Endothelial cell of umbilical vein (primary cell): ENCODE results near the gene NKRF.

Source experiments
- EZH2 ChIP-seq: IDR thresholded peaks from 2 replicates; pipeline ENCODE4 v1.6.1; 2012; ENCODE audit warnings: borderline replicate concordance, low read depth, mild to moderate bottlenecking, moderate library complexity, low read length, inconsistent platforms; ENCODE audit not compliant: severe bottlenecking
- GATA2 ChIP-seq: IDR thresholded peaks from 2 replicates; pipeline ENCODE4 v1.7.0; 2011; ENCODE audit warnings: low read depth, mild to moderate bottlenecking, moderate library complexity, mixed read lengths, low read length; ENCODE audit not compliant: insufficient read length, insufficient read depth
- JUN ChIP-seq: IDR thresholded peaks from 2 replicates; pipeline ENCODE4 v1.6.1; 2011; ENCODE audit warnings: borderline replicate concordance, low read depth; ENCODE audit not compliant: insufficient read length, insufficient read depth
- MYC ChIP-seq: IDR thresholded peaks from one replicate; pipeline ENCODE4 v1.6.1; 2011; ENCODE audit warnings: mild to moderate bottlenecking, low read depth, low read length
- POLR2A ChIP-seq: IDR thresholded peaks from 2 replicates; pipeline ENCODE4 v1.6.1; 2012; ENCODE audit warnings: low read depth, mild to moderate bottlenecking, control low read depth, low read length
- POLR2AphosphoS5 ChIP-seq: IDR thresholded peaks from 2 replicates; pipeline ENCODE4 v1.6.1; 2012; ENCODE audit warnings: low read depth, mild to moderate bottlenecking, control low read depth, low read length, moderate library complexity; ENCODE audit not compliant: insufficient read depth
- TF ChIP-seq, protein P1 (sequence below), 2 donors: IDR thresholded peaks; 1 replicate in 1 of 2; 2 replicates in 1 of 2; pipeline ENCODE4 v1.5.1; 2011; ENCODE audit warnings: low read length in 2 of 2, mild to moderate bottlenecking in 2 of 2, moderate library complexity in 2 of 2, control low read depth in 1 of 2, inconsistent platforms in 1 of 2, low read depth in 1 of 2; ENCODE audit not compliant: insufficient read depth in 1 of 2; ENCODE audit errors: extremely low read depth in 1 of 2
- TF ChIP-seq, protein P2 (sequence below): IDR thresholded peaks from 2 replicates; pipeline ENCODE4 v1.6.1; 2011; ENCODE audit not compliant: insufficient read depth, insufficient read length

DNA sequence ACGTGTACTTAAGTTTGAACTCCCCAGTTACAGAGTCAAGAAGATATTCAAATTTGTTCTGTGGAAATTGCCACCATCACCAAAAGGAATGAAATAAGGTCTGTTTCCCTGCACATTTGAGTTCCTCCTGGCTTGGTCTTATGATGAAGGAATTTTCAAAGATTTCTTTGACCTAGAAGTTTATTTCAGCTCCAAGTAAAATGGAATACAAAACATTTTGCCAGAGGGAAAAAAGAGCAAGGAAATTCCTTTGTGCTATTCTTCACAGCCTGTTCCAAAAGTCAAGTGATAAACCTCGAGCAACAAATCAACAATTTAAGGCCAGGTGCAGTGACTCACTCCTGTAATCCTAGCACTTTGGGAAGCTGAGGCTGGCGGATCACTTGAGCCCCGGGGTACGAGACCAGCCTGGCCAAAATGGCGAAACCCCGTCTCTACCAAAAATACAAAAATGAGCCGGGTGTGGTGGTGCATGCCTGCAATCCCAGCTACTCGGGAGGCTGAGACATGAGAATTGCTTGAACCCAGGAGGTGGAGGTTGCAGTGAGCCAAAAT, 3.4 kb downstream of the NKRF start:
- TF ChIP-seq, protein P1, sequence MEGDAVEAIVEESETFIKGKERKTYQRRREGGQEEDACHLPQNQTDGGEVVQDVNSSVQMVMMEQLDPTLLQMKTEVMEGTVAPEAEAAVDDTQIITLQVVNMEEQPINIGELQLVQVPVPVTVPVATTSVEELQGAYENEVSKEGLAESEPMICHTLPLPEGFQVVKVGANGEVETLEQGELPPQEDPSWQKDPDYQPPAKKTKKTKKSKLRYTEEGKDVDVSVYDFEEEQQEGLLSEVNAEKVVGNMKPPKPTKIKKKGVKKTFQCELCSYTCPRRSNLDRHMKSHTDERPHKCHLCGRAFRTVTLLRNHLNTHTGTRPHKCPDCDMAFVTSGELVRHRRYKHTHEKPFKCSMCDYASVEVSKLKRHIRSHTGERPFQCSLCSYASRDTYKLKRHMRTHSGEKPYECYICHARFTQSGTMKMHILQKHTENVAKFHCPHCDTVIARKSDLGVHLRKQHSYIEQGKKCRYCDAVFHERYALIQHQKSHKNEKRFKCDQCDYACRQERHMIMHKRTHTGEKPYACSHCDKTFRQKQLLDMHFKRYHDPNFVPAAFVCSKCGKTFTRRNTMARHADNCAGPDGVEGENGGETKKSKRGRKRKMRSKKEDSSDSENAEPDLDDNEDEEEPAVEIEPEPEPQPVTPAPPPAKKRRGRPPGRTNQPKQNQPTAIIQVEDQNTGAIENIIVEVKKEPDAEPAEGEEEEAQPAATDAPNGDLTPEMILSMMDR (IDR thresholded peaks at IDR 0.05; ENCODE audit: extremely low read depth in 1 of 2, insufficient read depth in 1 of 2, low read depth in 1 of 2, low read length in 2 of 2), result no peak
- TF ChIP-seq POLR2A (no peak), JUN (no peak), EZH2 (no peak), GATA2 (no peak), POLR2AphosphoS5 (no peak), MYC (no peak)
- TF ChIP-seq, protein P2, sequence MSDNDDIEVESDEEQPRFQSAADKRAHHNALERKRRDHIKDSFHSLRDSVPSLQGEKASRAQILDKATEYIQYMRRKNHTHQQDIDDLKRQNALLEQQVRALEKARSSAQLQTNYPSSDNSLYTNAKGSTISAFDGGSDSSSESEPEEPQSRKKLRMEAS, result no peak
